H1 (cell line): ENCODE data around the gene MPV17. TPM values are rescaled to one million over a fixed set of nuclear protein-coding genes. Genes with fewer than 3 reads are reported as not detected.

Source experiments
- CTCF ChIA-PET: fragments of 300-600 bp; sonication (Branson Sonifier 250); formaldehyde crosslinking; loops from one replicate; lab custom pipeline; 2021; ENCODE audit not compliant: partially characterized antibody; lab: Charles Lee
- POLR2A ChIA-PET: fragments of 300-600 bp; sonication (Branson Sonifier 250); formaldehyde crosslinking; loops from one replicate; lab custom pipeline; 2021; ENCODE audit warnings: inconsistent platforms; ENCODE audit not compliant: partially characterized antibody; lab: Charles Lee
- DNase-seq, 2 experiments: peaks; one replicate each; pipeline versions ENCODE4 v3.0.0 to v3.0.0-alpha.2; 2010 to 2022; ENCODE audit warnings: low spot score in 2 of 2, low read depth in 1 of 2, mixed read lengths in 1 of 2
- FAIRE-seq: peaks from 2 replicates; lab custom pipeline; 2011; peaks lifted over from hg19 to GRCh38; lab: Jason Lieb, UNC
- H2AFZ ChIP-seq: 2 replicates; pipeline ENCODE4 v1.8.1; 2012; ENCODE audit warnings: low read length, inconsistent platforms
- H2AK5ac ChIP-seq: 2 replicates; pipeline ENCODE4 v1.6.1; 2013; ENCODE audit warnings: low read depth, low read length
- H2BK120ac ChIP-seq: replicated peaks from 2 replicates; pipeline ENCODE3; 2013; ENCODE audit warnings: low read depth, low read length, inconsistent platforms
- H2BK12ac ChIP-seq: 2 replicates; pipeline ENCODE4 v1.6.1; 2013; ENCODE audit warnings: low read depth, low read length
- H2BK15ac ChIP-seq: 2 replicates; pipeline ENCODE4 v1.6.1; 2013; ENCODE audit warnings: low read length
- H2BK20ac ChIP-seq: 2 replicates; pipeline ENCODE4 v1.6.1; 2013; ENCODE audit warnings: low read length
- H2BK5ac ChIP-seq: 2 replicates; pipeline ENCODE4 v1.6.1; 2013; ENCODE audit warnings: low read depth, low read length
- H3K14ac ChIP-seq: 2 replicates; pipeline ENCODE4 v1.6.1; 2013; ENCODE audit warnings: inconsistent platforms; ENCODE audit not compliant: insufficient read length
- H3K18ac ChIP-seq: 2 replicates; pipeline ENCODE4 v1.6.1; 2013; ENCODE audit warnings: low read length; ENCODE audit errors: extremely low read depth
- H3K23ac ChIP-seq: 2 replicates; pipeline ENCODE4 v1.6.1; 2013; ENCODE audit warnings: inconsistent platforms; ENCODE audit not compliant: insufficient read length
- H3K23me2 ChIP-seq: 2 replicates; pipeline ENCODE4 v1.6.1; 2013; ENCODE audit warnings: low read depth, low read length
- H3K27ac ChIP-seq: 2 replicates; pipeline ENCODE4 v1.6.1; 2011; ENCODE audit warnings: low read depth, low read length, inconsistent platforms
- H3K27me3 ChIP-seq, 4 experiments: replicated peaks in 1 of 4; 1 replicate in 1 of 4; 2 replicates in 3 of 4; pipeline versions ENCODE4 v1.6.1 to v1.8.1; 2011 to 2013; ENCODE audit warnings: low read length in 3 of 4, mild to moderate bottlenecking in 3 of 4, inconsistent platforms in 2 of 4, mixed read lengths in 2 of 4, moderate library complexity in 1 of 4; ENCODE audit not compliant: control insufficient read depth in 3 of 4, insufficient read depth in 3 of 4; ENCODE audit errors: extremely low read depth in 1 of 4
- H3K36me3 ChIP-seq, 4 experiments: 2 replicates each; pipeline versions ENCODE4 v1.6.1 to v1.8.1; 2011 to 2013; ENCODE audit warnings: mild to moderate bottlenecking in 4 of 4, low read length in 3 of 4, moderate library complexity in 2 of 4, control low read depth in 1 of 4, inconsistent platforms in 1 of 4; ENCODE audit not compliant: insufficient read depth in 4 of 4, control insufficient read depth in 2 of 4
- H3K4ac ChIP-seq: replicated peaks from 2 replicates; pipeline ENCODE3; 2013; ENCODE audit warnings: low read length, low read depth, mixed read lengths, inconsistent platforms; ENCODE audit not compliant: insufficient read length
- H3K4me1 ChIP-seq, 4 experiments: replicated peaks in 1 of 4; 1 replicate in 1 of 4; 2 replicates in 3 of 4; pipeline versions ENCODE4 v1.6.1 to v1.8.1; 2011 to 2013; ENCODE audit warnings: low read length in 3 of 4, inconsistent platforms in 2 of 4, mixed read lengths in 1 of 4; ENCODE audit not compliant: insufficient read depth in 4 of 4, control insufficient read depth in 3 of 4
- H3K4me2 ChIP-seq, 2 experiments: 2 replicates each; pipeline versions ENCODE4 v1.6.1 to v1.8.1; 2011 to 2013; ENCODE audit warnings: low read depth in 2 of 2, low read length in 2 of 2, control low read depth in 1 of 2, inconsistent platforms in 1 of 2, mild to moderate bottlenecking in 1 of 2; ENCODE audit not compliant: insufficient read depth in 1 of 2
- H3K4me3 ChIP-seq, 4 experiments: fragments of 200-600, 300-600 bp in 1 of 4; sonication (generic), shearing (Covaris generic), sonication (Bioruptor Twin) in 1 of 4; 2 replicates each; pipeline versions ENCODE4 v1.5.1 to v1.8.1; 2011 to 2016; ENCODE audit warnings: low read length in 4 of 4, low read depth in 3 of 4, control low read depth in 2 of 4, inconsistent platforms in 2 of 4, mild to moderate bottlenecking in 2 of 4, mixed read lengths in 1 of 4, moderate library complexity in 1 of 4; ENCODE audit not compliant: insufficient read depth in 2 of 4; ENCODE audit errors: extremely low read depth in 1 of 4
- H3K56ac ChIP-seq: replicated peaks from 2 replicates; pipeline ENCODE3; 2013; ENCODE audit warnings: low read depth, mild to moderate bottlenecking, mixed read lengths, low read length, inconsistent platforms; ENCODE audit not compliant: insufficient read length
- H3K79me1 ChIP-seq: 2 replicates; pipeline ENCODE4 v1.6.1; 2013; ENCODE audit warnings: low read depth, low read length, control low read depth
- H3K79me2 ChIP-seq, 2 experiments: 2 replicates each; pipeline versions ENCODE4 v1.6.1 to v1.8.1; 2012 to 2013; ENCODE audit warnings: low read length in 2 of 2, mild to moderate bottlenecking in 2 of 2, inconsistent platforms in 1 of 2; ENCODE audit not compliant: insufficient read depth in 2 of 2, control insufficient read depth in 1 of 2
- H3K9ac ChIP-seq, 4 experiments: replicated peaks in 1 of 4; 1 replicate in 1 of 4; 2 replicates in 3 of 4; pipeline versions ENCODE4 v1.6.1 to v1.8.1; 2011 to 2013; ENCODE audit warnings: low read depth in 3 of 4, low read length in 3 of 4, control low read depth in 2 of 4, mild to moderate bottlenecking in 2 of 4, moderate library complexity in 2 of 4, inconsistent platforms in 1 of 4; ENCODE audit errors: extremely low read depth in 1 of 4
- H3K9me3 ChIP-seq, 2 experiments: 2 replicates each; pipeline versions ENCODE4 v1.6.1 to v1.8.1; 2012 to 2013; ENCODE audit warnings: mild to moderate bottlenecking in 2 of 2, moderate library complexity in 2 of 2, control low read depth in 1 of 2, inconsistent platforms in 1 of 2, low read depth in 1 of 2, low read length in 1 of 2, mixed read lengths in 1 of 2; ENCODE audit not compliant: insufficient read depth in 2 of 2
- H4K20me1 ChIP-seq, 2 experiments: replicated peaks in 1 of 2; 2 replicates each; pipeline versions ENCODE3 to v1.8.1; 2011 to 2013; ENCODE audit warnings: inconsistent platforms in 2 of 2, low read length in 2 of 2, mild to moderate bottlenecking in 1 of 2; ENCODE audit not compliant: insufficient read depth in 2 of 2, control insufficient read depth in 1 of 2
- H4K5ac ChIP-seq: 2 replicates; pipeline ENCODE4 v1.6.1; 2013; ENCODE audit warnings: low read length, low read depth, mixed read lengths, inconsistent platforms; ENCODE audit not compliant: insufficient read length
- H4K8ac ChIP-seq: 2 replicates; pipeline ENCODE4 v1.8.0; 2013; ENCODE audit warnings: mild to moderate bottlenecking, moderate library complexity, low read length, inconsistent platforms; ENCODE audit not compliant: insufficient read depth; ENCODE audit errors: extremely low read depth
- H4K91ac ChIP-seq: replicated peaks from 2 replicates; pipeline ENCODE3; 2013; ENCODE audit warnings: low read length, mixed read lengths, inconsistent platforms; ENCODE audit not compliant: insufficient read length
- BCL11A ChIP-seq, 2 experiments: IDR thresholded peaks; one replicate each; pipeline ENCODE4 v1.6.1; 2011; ENCODE audit warnings: low read depth in 2 of 2, low read length in 2 of 2, mild to moderate bottlenecking in 2 of 2
- BRCA1 ChIP-seq: IDR thresholded peaks from 2 replicates; pipeline ENCODE4 v1.6.1; 2012; ENCODE audit warnings: low read depth, low read length, improper control_type of control experiment
- CEBPB ChIP-seq: IDR thresholded peaks from 2 replicates; pipeline ENCODE4 v1.6.1; 2012; ENCODE audit warnings: low read depth, low read length
- CHD2 ChIP-seq: IDR thresholded peaks from 2 replicates; pipeline ENCODE4 v1.6.1; 2012; ENCODE audit warnings: low read length, improper control_type of control experiment
- CTCF ChIP-seq, 3 experiments: IDR thresholded peaks; 1 replicate in 2 of 3; 2 replicates in 1 of 3; pipeline versions ENCODE4 v1.5.1 to v1.6.1; 2011; ENCODE audit warnings: low read length in 3 of 3, mild to moderate bottlenecking in 3 of 3, inconsistent platforms in 2 of 3, low read depth in 1 of 3, moderate library complexity in 1 of 3; ENCODE audit not compliant: insufficient read depth in 1 of 3; ENCODE audit errors: control extremely low read depth in 1 of 3
- HDAC2 ChIP-seq, 2 experiments: fragments of 300-600 bp in 1 of 2; sonication (generic) in 1 of 2; IDR thresholded peaks; 2 replicates each; pipeline ENCODE4 v1.6.1; 2011 to 2012; ENCODE audit warnings: low read depth in 2 of 2, low read length in 2 of 2, mild to moderate bottlenecking in 2 of 2, moderate library complexity in 2 of 2, borderline replicate concordance in 1 of 2, inconsistent platforms in 1 of 2
- KDM1A ChIP-seq: fragments of 200-600, 300-600 bp; sonication (generic); IDR thresholded peaks from 2 replicates; pipeline ENCODE4 v1.7.1; 2016; ENCODE audit warnings: mild to moderate bottlenecking, low read length, borderline replicate concordance
- KDM4A ChIP-seq: IDR thresholded peaks from one replicate; pipeline ENCODE4 v1.7.1; 2012; ENCODE audit warnings: low read depth, mild to moderate bottlenecking, moderate library complexity, low read length, inconsistent platforms; ENCODE audit not compliant: severe bottlenecking
- POU5F1 ChIP-seq: IDR thresholded peaks from 2 replicates; pipeline ENCODE4 v1.6.1; 2011; ENCODE audit warnings: low read depth, mild to moderate bottlenecking, low read length, moderate library complexity
- RAD21 ChIP-seq, 2 experiments: IDR thresholded peaks in 1 of 2; conservative IDR thresholded peaks in 1 of 2; 2 replicates each; pipeline ENCODE4 v1.6.1; 2011; ENCODE audit warnings: low read depth in 2 of 2, low read length in 2 of 2, improper control_type of control experiment in 1 of 2, inconsistent platforms in 1 of 2, mild to moderate bottlenecking in 1 of 2, moderate library complexity in 1 of 2
- SUZ12 ChIP-seq: fragments of 200-600 bp; sonication (generic); IDR thresholded peaks from 2 replicates; pipeline ENCODE4 v1.6.1; 2012; ENCODE audit warnings: mild to moderate bottlenecking, inconsistent platforms, low read length, moderate library complexity, mixed read lengths
- WGBS, 2 experiments: shearing (Covaris generic) in 1 of 2; methylation state at CpG; one replicate each; pipeline versions ENCODE4 v1.1.6 to v1.1.7; 2013 to 2015; ENCODE audit warnings: low lambda C conversion rate in 2 of 2, mixed read lengths in 2 of 2, inconsistent platforms in 1 of 2, low coverage in 1 of 2, missing lambda C conversion rate in 1 of 2; ENCODE audit not compliant: insufficient replicate concordance in 2 of 2, insufficient coverage in 1 of 2, insufficient read length in 1 of 2; ENCODE audit errors: extremely low coverage in 1 of 2, missing lambda C conversion rate in 1 of 2; 5-methylcytosine and 5-hydroxymethylcytosine counted together
- polyA plus RNA-seq, 7 experiments: library from polyadenylated mRNA; depleted of rRNA in 3 of 7; stranded (reverse) in 5 of 7; unstranded in 2 of 7; fragments of >200 nt in 5 of 7; fragments of 200-250 nt in 2 of 7; gene quantifications; 1 replicate in 5 of 7; 2 replicates in 1 of 7; 4 replicates in 1 of 7; pipeline versions ENCODE4 v1.2.1 to v1.2.3, GENCODE V29; 2011 to 2013; ENCODE audit warnings: missing spikeins in 2 of 7, mixed read lengths in 2 of 7
- total RNA-seq: library from RNA; stranded (reverse); fragmentation: NEBNext Ultra II Directional; extraction: Animal tissue kit (Norgen Biotek cat#: 25700); gene quantifications from 2 replicates; pipeline ENCODE4 v1.2.1, GENCODE V29; 2021

Gene MPV17
- total and polyA plus RNA-seq, 2 of the 8 experiments (the other 6 are each of a cell fraction or from before 2014, with no cell fraction given), result 45.2 to 181 TPM

- POLR2A ChIA-PET, result interaction anchor here (0.6 to 2.4 kb wide), 8 partner anchors 8 to 67 kb away, joined by 3 to 13 read pairs (median 5); partner anchors contain the start of genes GTF3C2, MPV17 and ZNF513
- TF ChIP-seq SUZ12, result no peak
- TF ChIP-seq RAD21 (IDR thresholded peaks at IDR 0.05 in 1 of 2, conservative IDR thresholded peaks at IDR 0.05 in 1 of 2; ENCODE audit: low read depth in 2 of 2, low read length in 2 of 2), result no peak
- TF ChIP-seq CHD2, result no peak
- no peak for TF ChIP-seq BRCA1
- no peak for TF ChIP-seq CEBPB
- TF ChIP-seq CTCF (IDR thresholded peaks at IDR 0.05; ENCODE audit: control extremely low read depth in 1 of 3, insufficient read depth in 1 of 3, low read depth in 1 of 3, low read length in 3 of 3), result no peak
- no peak for TF ChIP-seq POU5F1
- TF ChIP-seq KDM1A, result no peak
- no peak for TF ChIP-seq BCL11A (IDR thresholded peaks at IDR 0.05; ENCODE audit: low read depth in 2 of 2, low read length in 2 of 2)
- no peak for TF ChIP-seq KDM4A
- no peak for TF ChIP-seq HDAC2 (IDR thresholded peaks at IDR 0.05; ENCODE audit: borderline replicate concordance in 1 of 2, low read depth in 2 of 2, low read length in 2 of 2)
These were observed 7.8 kb downstream of the MPV17 start for GRCh38 chr2:27315122-27315521.

More at GRCh38 chr2:27315122-27315521, 7.8 kb downstream of the MPV17 start:
- FAIRE-seq, result no peak
- no peak overlapping the region for H2BK15ac ChIP-seq
- H3K4me2 ChIP-seq, result no peak overlapping the region
- CTCF ChIA-PET, result interaction anchor here (1.3 to 5.9 kb wide), 3 partner anchors 12 to 64 kb away, joined by 3 to 48 read pairs (median 10); no protein-coding TSS in a partner anchor
- H3K4me1 ChIP-seq, result peaks cover 0 to 2% (median 0%) of the 10 kb centered on the region in 4 experiments; a peak in 1 of 7 replicates
- no peak overlapping the region for H3K14ac ChIP-seq
- H3K9me3 ChIP-seq, result no peaks in the 10 kb centered on the region
- no peak overlapping the region for H2AFZ ChIP-seq
- no peak overlapping the region for H3K4me3 ChIP-seq
- no peak overlapping the region for H2BK20ac ChIP-seq
- WGBS, 2 experiments, result 74% methylated on average over 8 of the region's 8 CpGs; no CpG with 5 or more reads in 1 of the 2 experiments
- H4K5ac ChIP-seq, result no peak overlapping the region
- H4K91ac ChIP-seq, result no peak overlapping the region
- no peak overlapping the region; the same call in 1 of the 2 replicates for H4K8ac ChIP-seq
- H3K18ac ChIP-seq, result no peak overlapping the region
- H3K79me2 ChIP-seq, result no peaks in the 10 kb centered on the region
- H3K4ac ChIP-seq, result no peak overlapping the region
- H3K79me1 ChIP-seq, result peaks cover 2% of the 10 kb centered on the region; the same call in 1 of the 2 replicates
- H3K36me3 ChIP-seq, result no peaks in the 10 kb centered on the region
- H2BK12ac ChIP-seq, result no peak overlapping the region
- H2BK120ac ChIP-seq, result no peak overlapping the region
- DNase-seq, result no peak
- H3K23ac ChIP-seq, result no peak overlapping the region
- no peak overlapping the region for H2AK5ac ChIP-seq
- H2BK5ac ChIP-seq, result no peak overlapping the region
- H3K27ac ChIP-seq, result no peak overlapping the region
- no peaks in the 10 kb centered on the region for H3K27me3 ChIP-seq
- H4K20me1 ChIP-seq, result no peaks in the 10 kb centered on the region
- H3K23me2 ChIP-seq, result no peaks in the 10 kb centered on the region
- no peak overlapping the region for H3K56ac ChIP-seq
- H3K9ac ChIP-seq, result no peak overlapping the region
